Measurements from ENCODE around the gene TMEM14C.
A peak's percentile ranks its signal among the peaks of the same experiment; 100 is the strongest.

The TMEM14C gene

GRCh38 chr6:10756085-10756484 is 33.2 kb downstream of the TMEM14C start:
- no peak overlapping the region for H3K4me3 ChIP-seq (ENCODE audit: low read depth, low read length)
- in situ Hi-C loops (cut with HindIII; ENCODE audit: low sequenced_read_pairs), result no loop called here
- TF ChIP-seq CTCF (IDR thresholded peaks at IDR 0.05; ENCODE audit: low read depth, low read length, missing control alignments), result no peak
- no peak for DNase-seq (ENCODE audit: low read depth)

- in situ Hi-C loops (cut with HindIII; ENCODE audit: low sequenced_read_pairs), result no loop called here
- peak; percentile 63 for TF ChIP-seq CTCF (IDR thresholded peaks at IDR 0.05; ENCODE audit: low read depth, low read length, missing control alignments)
- DNase-seq (ENCODE audit: low read depth), result peak; percentile 87
Observed at GRCh38 chr6:10759312-10759839, 36.5 kb downstream of the TMEM14C start.

GRCh38 chr6:10759884-10760329 is 37.0 kb downstream of the TMEM14C start:
- H3K4me3 ChIP-seq (ENCODE audit: low read depth, low read length), result no peak overlapping the region
- no peak for TF ChIP-seq CTCF (IDR thresholded peaks at IDR 0.05; ENCODE audit: low read depth, low read length, missing control alignments)
- in situ Hi-C loops (cut with HindIII; ENCODE audit: low sequenced_read_pairs), result no loop called here
- peak; percentile 26 for DNase-seq (ENCODE audit: low read depth)

More at GRCh38 chr6:10759312-10759839, 36.5 kb downstream of the TMEM14C start:
- no peak overlapping the region for H3K4me3 ChIP-seq (ENCODE audit: low read depth, low read length)

GRCh38 chr6:10763006-10763405 is 40.1 kb downstream of the TMEM14C start:
- DNase-seq (ENCODE audit: low read depth), result no peak
- in situ Hi-C loops (cut with HindIII; ENCODE audit: low sequenced_read_pairs), result no loop called here
- TF ChIP-seq CTCF (IDR thresholded peaks at IDR 0.05; ENCODE audit: low read depth, low read length, missing control alignments), result no peak
- H3K4me3 ChIP-seq (ENCODE audit: low read depth, low read length), result no peak overlapping the region

GRCh38 chr6:10769419-10769818 is 46.5 kb downstream of the TMEM14C start:
- in situ Hi-C loops (cut with HindIII; ENCODE audit: low sequenced_read_pairs), result no loop called here
- TF ChIP-seq CTCF (IDR thresholded peaks at IDR 0.05; ENCODE audit: low read depth, low read length, missing control alignments), result no peak
- H3K4me3 ChIP-seq (ENCODE audit: low read depth, low read length), result no peak overlapping the region
- no peak for DNase-seq (ENCODE audit: low read depth)

GRCh38 chr6:10771371-10771894 is 48.6 kb downstream of the TMEM14C start:
- no peak overlapping the region for H3K4me3 ChIP-seq (ENCODE audit: low read depth, low read length)
- DNase-seq (ENCODE audit: low read depth), result no peak
- TF ChIP-seq CTCF (IDR thresholded peaks at IDR 0.05; ENCODE audit: low read depth, low read length, missing control alignments), result no peak
- in situ Hi-C loops (cut with HindIII; ENCODE audit: low sequenced_read_pairs), result no loop called here
